Chondrocyte (in vitro differentiated cells): Measurements from ENCODE around the gene MSRB3. TPM values are rescaled to one million over a fixed set of nuclear protein-coding genes. Genes with fewer than 3 reads are reported as not detected.
"Not testable (repeated sequence)": the region's sequence is repeated elsewhere in the genome, so short reads cannot be mapped to it uniquely, and the experiment has no call there.

Source experiments
- DNase-seq: peaks from one replicate; pipeline ENCODE4 v3.0.0; 2021; ENCODE audit warnings: mixed read lengths, low spot score
- H3K27ac Mint-ChIP-seq: one replicate; pipeline ENCODE4 v1.8.0; 2021; ENCODE audit warnings: mild to moderate bottlenecking, moderate library complexity, mixed read lengths; ENCODE audit not compliant: unreplicated experiment
- H3K27me3 Mint-ChIP-seq: 2 replicates; pipeline ENCODE4 v1.8.0; 2021; ENCODE audit warnings: low read depth, mixed read lengths
- H3K36me3 Mint-ChIP-seq: 2 replicates; pipeline ENCODE4 v1.8.0; 2021; ENCODE audit warnings: low read depth, mixed read lengths
- H3K4me1 Mint-ChIP-seq: 2 replicates; pipeline ENCODE4 v1.8.0; 2021; ENCODE audit warnings: low read depth, mild to moderate bottlenecking, mixed read lengths
- H3K4me3 Mint-ChIP-seq: one replicate; pipeline ENCODE4 v1.8.0; 2021; ENCODE audit warnings: mild to moderate bottlenecking, moderate library complexity, mixed read lengths; ENCODE audit not compliant: unreplicated experiment
- H3K9me3 Mint-ChIP-seq: 2 replicates; pipeline ENCODE4 v1.8.0; 2021; ENCODE audit warnings: low read depth, mixed read lengths
- CTCF ChIP-seq: fragments of 200-600 bp; sonication (generic); IDR thresholded peaks from 2 replicates; pipeline ENCODE4 v1.5.0; 2021; ENCODE audit warnings: antibody characterized with exemption, mild to moderate bottlenecking, moderate library complexity
- total RNA-seq: library from RNA; stranded (reverse); gene quantifications from 3 replicates; pipeline ENCODE4 v1.2.1, GENCODE V29; 2021

The MSRB3 gene
- total RNA-seq, 1 donor from 2014 or later, result 160 TPM

GRCh38 chr12:65444996-65445395 lies 166.5 kb downstream of the MSRB3 start:
- Mint-ChIP-seq H3K4me1 (peaks cover 27% of the 10 kb centered on the region), H3K27ac (no peak overlapping the region), H3K36me3 (no peaks in the 10 kb centered on the region), H3K4me3 (no peak overlapping the region), H3K27me3 (no peaks in the 10 kb centered on the region), H3K9me3 (no peaks in the 10 kb centered on the region)
- TF ChIP-seq CTCF, result no peak
- no peak for DNase-seq

DNA sequence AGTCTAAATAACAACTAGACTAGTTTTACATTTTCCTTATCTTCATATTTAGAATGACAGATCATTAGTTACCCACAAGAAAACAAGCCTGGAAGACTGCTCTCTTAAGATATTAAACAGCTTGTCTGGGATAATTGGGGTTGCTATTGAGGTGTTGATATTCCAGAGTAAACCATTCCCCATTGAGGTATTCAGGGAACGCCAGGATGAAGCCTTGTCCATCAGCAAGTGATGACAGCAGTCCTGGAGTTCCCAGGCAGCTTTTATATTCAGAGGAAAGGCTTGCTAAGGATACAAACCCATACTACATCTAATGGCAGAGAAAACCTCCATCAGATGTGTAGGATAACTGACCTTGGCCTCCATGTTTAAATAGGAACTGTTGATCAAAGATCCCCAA lies 168.4 kb downstream of the MSRB3 start:
- no peak for DNase-seq
- H3K4me1 Mint-ChIP-seq, result peaks cover 37% of the 10 kb centered on the region
- no peak overlapping the region for H3K4me3 Mint-ChIP-seq
- H3K36me3 Mint-ChIP-seq, result no peaks in the 10 kb centered on the region
- H3K27me3 Mint-ChIP-seq, result no peaks in the 10 kb centered on the region
- TF ChIP-seq CTCF, result no peak
- no peaks in the 10 kb centered on the region for H3K9me3 Mint-ChIP-seq
- H3K27ac Mint-ChIP-seq, result no peak overlapping the region

DNA sequence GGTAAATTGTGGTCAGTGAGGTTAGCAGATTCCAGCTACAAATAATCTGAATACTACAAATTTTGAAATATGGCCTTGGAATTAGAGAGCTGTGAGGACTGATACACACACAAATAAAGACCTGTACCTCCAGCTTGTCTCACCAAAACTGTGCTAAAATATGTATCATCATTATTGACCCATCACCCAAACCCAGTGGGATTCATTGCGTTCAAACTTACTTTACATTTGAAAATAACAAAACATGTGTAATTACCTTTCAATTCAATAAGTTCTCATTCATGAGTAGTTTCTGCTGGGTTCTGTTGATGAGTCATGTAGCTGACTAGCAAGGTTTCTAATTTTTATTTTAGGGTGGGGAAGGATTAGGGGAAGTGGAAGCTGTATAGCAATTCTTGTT lies 170.9 kb downstream of the MSRB3 start:
- Mint-ChIP-seq H3K4me3 (no peak overlapping the region), H3K9me3 (no peaks in the 10 kb centered on the region), H3K27ac (peak overlapping the region; percentile 19), H3K27me3 (no peaks in the 10 kb centered on the region), H3K36me3 (peaks cover 9% of the 10 kb centered on the region), H3K4me1 (peaks cover 22% of the 10 kb centered on the region)
- no peak for TF ChIP-seq CTCF
- no peak for DNase-seq

- no peak for TF ChIP-seq CTCF
- H3K9me3 Mint-ChIP-seq, result no peaks in the 10 kb centered on the region
- DNase-seq, result no peak
- H3K27me3 Mint-ChIP-seq, result no peaks in the 10 kb centered on the region
- H3K27ac Mint-ChIP-seq, result no peak overlapping the region
- H3K4me1 Mint-ChIP-seq, result peaks cover 22% of the 10 kb centered on the region
- peaks cover 12% of the 10 kb centered on the region for H3K36me3 Mint-ChIP-seq
- no peak overlapping the region for H3K4me3 Mint-ChIP-seq
These were observed 172.1 kb downstream of the MSRB3 start for GRCh38 chr12:65450625-65451024.

DNA sequence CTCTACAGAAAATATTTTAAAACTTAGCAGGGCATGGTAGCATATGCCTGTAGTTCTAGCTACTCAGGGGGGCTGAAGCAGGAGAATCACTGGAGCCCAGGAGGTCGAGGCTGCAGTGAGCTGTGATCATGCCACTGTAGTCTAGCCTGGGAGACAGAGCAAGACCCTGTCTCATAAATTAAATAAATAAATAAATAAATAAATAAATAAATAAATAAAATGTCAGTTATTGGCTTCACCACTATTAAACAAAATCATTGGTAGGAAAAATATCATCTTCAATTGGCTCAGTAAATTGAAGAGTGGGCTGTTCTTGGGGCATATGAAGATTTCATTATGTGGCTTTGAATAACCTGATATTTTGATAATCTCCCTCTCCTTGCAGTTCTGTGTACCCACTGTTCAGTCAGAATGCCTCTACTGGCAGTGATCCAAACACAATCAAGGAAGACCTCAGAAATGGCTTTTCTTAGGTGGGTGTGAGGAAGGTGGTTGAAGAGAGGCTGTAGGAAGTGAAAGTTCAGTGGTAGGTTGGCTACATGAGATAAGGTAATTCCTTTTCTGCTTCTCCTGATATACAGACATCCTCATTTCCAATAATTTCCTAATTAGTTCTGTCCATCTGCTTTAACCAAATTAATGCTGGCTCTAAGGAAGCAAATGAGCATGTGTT lies 175.8 kb downstream of the MSRB3 start:
- no peak for TF ChIP-seq CTCF
- Mint-ChIP-seq H3K27ac (no peak overlapping the region), H3K4me3 (no peak overlapping the region), H3K9me3 (no peaks in the 10 kb centered on the region), H3K36me3 (peaks cover 25% of the 10 kb centered on the region), H3K27me3 (no peaks in the 10 kb centered on the region), H3K4me1 (peaks cover 24% of the 10 kb centered on the region)
- no peak for DNase-seq

GRCh38 chr12:65457341-65457740 lies 178.9 kb downstream of the MSRB3 start:
- not testable (repeated sequence) for DNase-seq, H3K27me3 Mint-ChIP-seq, H3K4me3 Mint-ChIP-seq, H3K27ac Mint-ChIP-seq, H3K9me3 Mint-ChIP-seq
- peaks cover 32% of the 10 kb centered on the region for H3K36me3 Mint-ChIP-seq
- peaks cover 13% of the 10 kb centered on the region for H3K4me1 Mint-ChIP-seq
